GM19023 (cell line): Measurements from ENCODE around the gene TMIGD1.

Experiments
- ATAC-seq: cut with Tn5 transposase; IDR thresholded peaks from one replicate; pipeline ENCODE4 v1.9.1; 2021; ENCODE audit warnings: mild to moderate bottlenecking, moderate library complexity; ENCODE audit not compliant: unreplicated experiment

TMIGD1 gene

DNA sequence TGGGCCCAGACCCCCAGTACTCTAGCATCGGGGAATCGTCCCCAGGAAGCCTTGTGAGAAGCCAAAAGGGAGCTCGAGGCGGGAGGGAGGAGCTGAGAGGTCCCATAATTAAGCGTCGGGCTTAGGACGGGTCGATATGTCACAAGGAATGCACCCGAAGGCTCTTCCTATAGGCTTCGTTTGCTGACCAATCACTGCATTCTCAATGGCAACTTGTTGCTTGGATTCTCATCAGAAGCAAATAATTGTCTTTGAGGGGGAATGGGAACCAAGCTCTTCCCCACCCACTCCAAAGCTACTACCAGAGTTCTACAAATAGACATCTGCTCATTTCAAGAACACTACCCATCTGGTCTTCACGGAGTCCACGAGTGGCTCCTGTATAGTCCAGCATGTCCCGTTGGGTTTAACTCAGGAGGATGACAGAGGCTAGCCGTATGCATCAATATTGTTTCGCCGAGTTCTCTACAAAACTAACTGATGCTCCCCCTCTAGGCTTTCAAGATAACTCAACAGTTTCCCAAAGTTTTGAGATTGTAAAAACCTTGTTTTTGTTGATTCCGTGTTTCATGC is 41.5 kb downstream of the TMIGD1 start:
- no peak for ATAC-seq

DNA sequence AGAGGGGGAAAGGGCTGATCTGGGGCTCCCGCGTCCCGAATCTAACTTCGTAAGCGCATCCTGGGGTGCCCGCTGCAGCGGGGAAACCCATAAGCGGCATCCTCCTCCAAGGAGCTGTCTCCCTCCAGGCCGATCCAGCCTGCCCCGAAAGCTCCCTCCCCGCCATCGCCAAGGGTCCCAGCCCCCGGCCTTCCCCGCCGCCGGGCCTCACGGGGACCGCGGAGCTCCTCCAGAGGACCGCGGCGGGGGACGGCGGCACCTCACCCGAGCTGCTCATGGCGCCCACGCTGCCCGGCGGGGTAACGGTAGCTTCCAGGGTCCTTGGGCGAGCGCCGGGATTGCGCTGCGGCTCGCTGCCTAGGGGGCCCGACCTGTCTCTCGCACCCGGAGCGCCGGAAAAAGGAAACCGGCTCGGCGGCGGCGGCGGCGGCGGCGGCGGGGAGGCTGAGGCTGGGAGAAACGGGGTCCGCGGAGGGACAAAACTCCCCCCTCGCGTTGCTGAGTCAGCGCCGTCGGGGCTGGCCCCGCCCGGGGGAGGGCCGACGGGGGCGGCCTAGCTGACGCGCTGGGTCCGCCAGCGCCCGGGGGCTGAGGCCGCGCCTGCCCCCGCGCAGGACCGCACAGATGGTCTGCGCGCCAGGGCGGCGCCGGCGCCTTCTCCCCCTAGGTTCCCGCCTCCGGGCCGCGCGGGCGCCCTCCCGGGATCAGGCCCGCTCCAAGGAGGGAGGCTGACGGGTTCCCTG is 42.1 kb downstream of the TMIGD1 start, which contains the start of gene BLMH:
Gene BLMH (minus strand): TSS at position 402 of the 743 bp plus-strand sequence. CDS start 125 bp downstream, at position 277.
- ATAC-seq, result peak; percentile 81

- ATAC-seq, result peak; percentile 44
These were observed 42.9 kb downstream of the TMIGD1 start for GRCh38 chr17:30290696-30291542.

GRCh38 chr17:30290077-30290476 is 43.8 kb downstream of the TMIGD1 start:
- ATAC-seq, result no peak

GRCh38 chr17:30279156-30279555 is 54.7 kb downstream of the TMIGD1 start:
- ATAC-seq, result no peak

- ATAC-seq, result no peak
These were observed 55.8 kb downstream of the TMIGD1 start for GRCh38 chr17:30278032-30278431.

DNA sequence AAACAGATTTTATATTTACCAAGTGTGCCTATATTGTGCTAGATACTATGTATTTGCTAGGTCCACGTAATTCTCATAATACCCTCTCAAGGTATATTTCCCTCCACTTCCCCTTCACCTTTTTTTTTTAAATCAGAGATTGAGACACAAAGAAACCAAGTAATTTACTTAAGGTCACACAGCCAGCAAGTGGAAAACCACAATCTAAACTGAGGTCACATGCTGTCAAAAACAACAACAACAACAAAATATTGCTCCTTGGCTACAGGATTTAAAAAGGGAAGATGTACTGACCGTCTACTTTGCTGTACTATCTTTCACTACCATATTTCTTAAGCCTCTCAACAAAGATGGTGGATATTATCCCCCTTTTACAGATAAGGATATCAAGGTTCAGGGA is 57.9 kb downstream of the TMIGD1 start:
- ATAC-seq, result no peak

- no peak for ATAC-seq
These were observed 59.0 kb downstream of the TMIGD1 start for GRCh38 chr17:30274887-30275286.

- ATAC-seq, result no peak
These were observed 60.5 kb downstream of the TMIGD1 start for GRCh38 chr17:30273373-30273772.

- no peak for ATAC-seq
These were observed 62.8 kb downstream of the TMIGD1 start for GRCh38 chr17:30271102-30271501.

GRCh38 chr17:30267625-30268024 is 66.2 kb downstream of the TMIGD1 start:
- ATAC-seq, result no peak
